ENCODE results near the gene ANKRD13A. TPM values are rescaled to one million over a fixed set of nuclear protein-coding genes. Genes with fewer than 3 reads are reported as not detected.

The ANKRD13A gene
- total RNA-seq, result 10 to 100 TPM; 53.3 to 82.8 (median 67.0) TPM
- 10 to 100 TPM; 33.4 to 57.0 TPM for polyA plus RNA-seq
- 93.4 reads per million, percentile 83 among the genes with 10 or more reads in this experiment for total RNA-seq

DNA sequence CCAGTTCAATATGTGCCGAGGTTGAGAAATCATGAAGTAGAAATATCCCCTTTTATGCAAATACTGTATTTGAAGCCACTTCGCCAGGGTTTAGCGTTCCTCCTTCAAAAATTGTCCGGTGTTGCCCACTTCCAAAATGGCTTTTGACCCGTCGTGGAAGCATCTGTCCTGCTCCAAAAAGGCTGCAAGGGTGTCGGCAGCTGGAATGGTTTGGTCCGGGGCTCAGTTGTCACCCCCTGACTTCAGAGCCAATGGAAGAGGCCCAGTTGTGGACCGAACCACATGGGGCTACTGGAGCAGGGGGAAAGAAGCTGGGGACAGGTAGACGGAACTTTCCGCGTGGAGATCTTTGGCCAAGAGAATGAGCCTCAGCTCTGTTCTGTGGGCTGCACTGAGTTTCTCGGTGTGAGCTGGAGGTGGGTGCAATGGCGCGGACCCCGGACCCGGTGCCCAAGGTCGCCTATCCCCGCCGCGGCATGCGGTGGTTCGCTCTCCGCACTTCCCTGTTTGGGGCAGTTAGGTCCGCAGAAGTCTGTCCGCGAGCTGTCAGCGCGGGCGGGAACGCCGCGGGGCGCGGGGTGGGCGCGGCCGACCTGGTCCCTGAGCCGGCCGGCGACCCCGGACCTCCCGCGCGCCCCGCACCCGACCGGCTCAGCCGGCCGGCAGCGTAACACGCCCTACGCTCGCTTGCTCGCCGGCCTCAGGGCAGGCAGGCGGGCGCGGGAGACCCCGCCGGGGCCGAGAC is at the start of gene ANKRD13A:
ANKRD13A (plus strand) TSS at position 527 of the 745 bp plus-strand sequence. CDS start 259 bp downstream, outside the sequence.
- Mint-ChIP-seq H3K4me1 (peaks cover 32 to 78% (median 65%) of the 10 kb centered on the region in 7 donors), H3K27ac (peak within 1 kb of the TSS; percentile 94 to 100 (median 98))

DNA sequence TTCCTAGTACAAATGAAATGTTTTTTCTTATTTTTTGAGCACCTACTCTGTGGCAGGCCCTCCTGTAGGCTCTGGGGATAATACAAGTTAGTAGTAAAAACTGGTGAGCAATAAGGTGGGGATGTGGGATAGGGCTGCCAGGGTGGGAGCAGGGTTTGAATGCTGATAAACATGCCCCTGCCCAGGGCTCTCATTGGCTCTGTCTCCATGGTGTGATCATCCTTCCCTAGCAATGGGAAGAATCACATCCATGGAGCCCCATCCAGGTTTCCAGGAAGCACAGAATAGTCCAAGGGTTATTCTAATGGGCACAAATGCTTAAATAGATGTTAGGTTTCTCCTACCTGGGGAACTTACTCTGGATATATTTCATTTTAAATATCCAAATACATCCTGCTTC is 48.6 kb upstream of the ANKRD13A start:
- ChIA-PET POLR2A (no interaction called here), CTCF (no interaction called here)
- intact Hi-C loops (cut with micrococcal nuclease), result no loop called here
- H3K27me3 Mint-ChIP-seq, result no peaks in the 10 kb centered on the region
- H3K4me3 Mint-ChIP-seq, result no peak overlapping the region
- Histone ChIP-seq H3K4me3 (ENCODE audit: low read length) (no peak overlapping the region), H3K9me3 (ENCODE audit: control insufficient read depth in 2 of 3, low read length in 3 of 3) (no peaks in the 10 kb centered on the region), H3K36me3 (ENCODE audit: control insufficient read depth in 2 of 3, insufficient read depth in 3 of 3, low read length in 3 of 3) (peaks cover 20 to 64% (median 36%) of the 10 kb centered on the region in 3 experiments), H3K27me3 (ENCODE audit: control insufficient read depth in 2 of 2, insufficient read depth in 2 of 2, low read length in 2 of 2) (no peaks in the 10 kb centered on the region), H3K27ac (ENCODE audit: low read depth, low read length) (no peak overlapping the region), H3K4me1 (ENCODE audit: control insufficient read depth in 2 of 2, insufficient read depth in 2 of 2, low read length in 2 of 2) (peaks cover 0 to 17% of the 10 kb centered on the region in 2 donors)
- H3K9me3 Mint-ChIP-seq, result peaks cover 0 to 1% (median 0%) of the 10 kb centered on the region in 11 donors
- ATAC-seq, result no peak
- peak overlapping the region in 3 of 9 donors; percentile 21 to 46 (median 32) for H3K27ac Mint-ChIP-seq
- H3K4me1 Mint-ChIP-seq, result peaks cover 25 to 46% (median 35%) of the 10 kb centered on the region in 7 donors
- DNase-seq, result no peak
- peaks cover 30 to 58% (median 41%) of the 10 kb centered on the region in 5 donors for H3K36me3 Mint-ChIP-seq

More for the DNA sequence above, at the start of gene ANKRD13A:
- Histone ChIP-seq H3K4me1 (ENCODE audit: control insufficient read depth in 2 of 2, insufficient read depth in 2 of 2, low read length in 2 of 2) (peaks cover 20 to 23% of the 10 kb centered on the region in 2 donors), H3K27ac (ENCODE audit: low read depth, low read length) (peak within 1 kb of the TSS; percentile 80), H3K9me3 (ENCODE audit: control insufficient read depth in 2 of 3, low read length in 3 of 3) (no peaks in the 10 kb centered on the region), H3K27me3 (ENCODE audit: control insufficient read depth in 2 of 2, insufficient read depth in 2 of 2, low read length in 2 of 2) (no peaks in the 10 kb centered on the region), H3K36me3 (ENCODE audit: control insufficient read depth in 2 of 3, insufficient read depth in 3 of 3, low read length in 3 of 3) (peaks cover 0 to 5% (median 0%) of the 10 kb centered on the region in 3 experiments), H3K4me3 (ENCODE audit: low read length) (peak within 1 kb of the TSS; percentile 85)
- ChIA-PET POLR2A (interaction anchor here (1.1 to 2.5 kb wide), 6 partner anchors 13 to 432 kb away, joined by 3 to 9 read pairs (median 4); partner anchors contain the start of gene TCHP), CTCF (interaction anchor here (0.5 to 1.1 kb wide), 3 partner anchors 8 to 74 kb away, joined by 3 read pairs; no protein-coding TSS in a partner anchor)
- peak within 1 kb of the TSS; percentile 86 to 100 (median 99) for H3K4me3 Mint-ChIP-seq
- H3K36me3 Mint-ChIP-seq, result peaks cover 0 to 13% (median 0%) of the 10 kb centered on the region in 5 donors
- DNase-seq, result peak; percentile 75 to 93 (median 89)
- no peaks in the 10 kb centered on the region for H3K27me3 Mint-ChIP-seq
- intact Hi-C loops (cut with micrococcal nuclease), result loop anchor here (1.0 to 10.0 kb wide), 17 partner anchors 16 to 1437 kb away; partner anchors contain the start of genes FAM222A (in 2 of the 2), TCHP (in 2 of the 2), ATP2A2 (in 1 of the 2) and CORO1C (in 1 of the 2)
- no peaks in the 10 kb centered on the region for H3K9me3 Mint-ChIP-seq
- peak; percentile 87 for ATAC-seq

GRCh38 chr12:109951136-109951535 is 48.1 kb upstream of the ANKRD13A start:
- Mint-ChIP-seq H3K4me3 (no peak overlapping the region), H3K4me1 (peaks cover 24 to 46% (median 34%) of the 10 kb centered on the region in 7 donors), H3K9me3 (peaks cover 0 to 1% (median 0%) of the 10 kb centered on the region in 11 donors), H3K27me3 (no peaks in the 10 kb centered on the region), H3K27ac (peak overlapping the region in 5 of 9 donors; percentile 0 to 32 (median 17)), H3K36me3 (peaks cover 30 to 59% (median 42%) of the 10 kb centered on the region in 5 donors)
- ChIA-PET CTCF (interaction anchor here (0.6 kb wide), 1 partner anchor 83 kb away, joined by 4 read pairs; no protein-coding TSS in a partner anchor), POLR2A (no interaction called here)
- H3K9me3 ChIP-seq (ENCODE audit: control insufficient read depth in 2 of 3, low read length in 3 of 3), result no peaks in the 10 kb centered on the region
- no peaks in the 10 kb centered on the region for H3K27me3 ChIP-seq (ENCODE audit: control insufficient read depth in 2 of 2, insufficient read depth in 2 of 2, low read length in 2 of 2)
- H3K4me3 ChIP-seq (ENCODE audit: low read length), result no peak overlapping the region
- H3K4me1 ChIP-seq (ENCODE audit: control insufficient read depth in 2 of 2, insufficient read depth in 2 of 2, low read length in 2 of 2), result peaks cover 0 to 17% of the 10 kb centered on the region in 2 donors
- no peak for ATAC-seq
- intact Hi-C loops (cut with micrococcal nuclease), result no loop called here
- no peak overlapping the region for H3K27ac ChIP-seq (ENCODE audit: low read depth, low read length)
- peaks cover 21 to 66% (median 36%) of the 10 kb centered on the region in 3 experiments for H3K36me3 ChIP-seq (ENCODE audit: control insufficient read depth in 2 of 3, insufficient read depth in 3 of 3, low read length in 3 of 3)
- no peak for DNase-seq

DNA sequence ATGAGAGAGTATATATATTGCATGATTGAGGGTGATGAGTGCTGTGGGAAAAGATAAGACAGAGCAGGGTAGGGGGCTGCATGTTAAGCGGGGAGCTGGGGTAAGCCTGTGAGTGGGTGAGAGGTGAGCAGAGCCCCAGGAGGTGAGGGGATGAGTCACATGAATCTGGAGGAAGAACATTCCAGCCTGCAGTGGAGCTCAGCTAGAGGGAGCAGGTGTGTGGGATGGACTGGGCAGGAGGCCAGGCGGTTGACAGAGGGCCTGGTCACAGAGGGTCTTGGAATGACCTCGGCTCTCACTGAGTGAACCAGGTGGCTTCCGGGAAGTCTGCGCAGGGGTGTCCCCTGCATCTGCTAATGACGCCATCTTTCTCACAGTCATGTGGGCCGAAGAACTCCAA is 47.5 kb upstream of the ANKRD13A start:
- H3K27me3 Mint-ChIP-seq, result no peaks in the 10 kb centered on the region
- peaks cover 23 to 68% (median 36%) of the 10 kb centered on the region in 3 experiments for H3K36me3 ChIP-seq (ENCODE audit: control insufficient read depth in 2 of 3, insufficient read depth in 3 of 3, low read length in 3 of 3)
- H3K27ac Mint-ChIP-seq, result peak overlapping the region in 4 of 9 donors; percentile 17 to 91 (median 22)
- ATAC-seq, result no peak
- H3K4me1 ChIP-seq (ENCODE audit: control insufficient read depth in 2 of 2, insufficient read depth in 2 of 2, low read length in 2 of 2), result peaks cover 0 to 13% of the 10 kb centered on the region in 2 donors
- H3K36me3 Mint-ChIP-seq, result peaks cover 27 to 60% (median 41%) of the 10 kb centered on the region in 5 donors
- no peak overlapping the region for H3K4me3 Mint-ChIP-seq
- no peak overlapping the region for H3K27ac ChIP-seq (ENCODE audit: low read depth, low read length)
- peaks cover 0 to 1% (median 0%) of the 10 kb centered on the region in 11 donors for H3K9me3 Mint-ChIP-seq
- intact Hi-C loops (cut with micrococcal nuclease), result no loop called here
- H3K4me1 Mint-ChIP-seq, result peaks cover 18 to 40% (median 27%) of the 10 kb centered on the region in 7 donors
- no peaks in the 10 kb centered on the region for H3K27me3 ChIP-seq (ENCODE audit: control insufficient read depth in 2 of 2, insufficient read depth in 2 of 2, low read length in 2 of 2)
- no peaks in the 10 kb centered on the region for H3K9me3 ChIP-seq (ENCODE audit: control insufficient read depth in 2 of 3, low read length in 3 of 3)
- H3K4me3 ChIP-seq (ENCODE audit: low read length), result no peak overlapping the region
- DNase-seq, result no peak
- ChIA-PET POLR2A (interaction anchor here (0.7 kb wide), 1 partner anchor 94 kb away, joined by 3 read pairs; no protein-coding TSS in a partner anchor), CTCF (interaction anchor here (1.3 kb wide), 1 partner anchor 99 kb away, joined by 3 read pairs; no protein-coding TSS in a partner anchor)

GRCh38 chr12:109952160-109952858 is 46.9 kb upstream of the ANKRD13A start:
- H3K4me3 Mint-ChIP-seq, result no peak overlapping the region
- no peaks in the 10 kb centered on the region for H3K27me3 Mint-ChIP-seq
- H3K4me1 ChIP-seq (ENCODE audit: control insufficient read depth in 2 of 2, insufficient read depth in 2 of 2, low read length in 2 of 2), result peaks cover 0 to 7% of the 10 kb centered on the region in 2 donors
- ChIA-PET POLR2A (interaction anchor here (0.7 kb wide), 1 partner anchor 93 kb away, joined by 3 read pairs; no protein-coding TSS in a partner anchor), CTCF (interaction anchor here (1.1 to 1.3 kb wide), 2 partner anchors 99 to 107 kb away, joined by 3 read pairs; no protein-coding TSS in a partner anchor)
- H3K27me3 ChIP-seq (ENCODE audit: control insufficient read depth in 2 of 2, insufficient read depth in 2 of 2, low read length in 2 of 2), result no peaks in the 10 kb centered on the region
- no peaks in the 10 kb centered on the region for H3K9me3 ChIP-seq (ENCODE audit: control insufficient read depth in 2 of 3, low read length in 3 of 3)
- peak; percentile 38 for ATAC-seq
- peaks cover 0 to 1% (median 0%) of the 10 kb centered on the region in 11 donors for H3K9me3 Mint-ChIP-seq
- peaks cover 23 to 67% (median 36%) of the 10 kb centered on the region in 3 experiments for H3K36me3 ChIP-seq (ENCODE audit: control insufficient read depth in 2 of 3, insufficient read depth in 3 of 3, low read length in 3 of 3)
- H3K27ac ChIP-seq (ENCODE audit: low read depth, low read length), result no peak overlapping the region
- peak overlapping the region in 7 of 9 donors; percentile 1 to 51 (median 19) for H3K27ac Mint-ChIP-seq
- no peak overlapping the region for H3K4me3 ChIP-seq (ENCODE audit: low read length)
- intact Hi-C loops (cut with micrococcal nuclease), result no loop called here
- peaks cover 12 to 34% (median 22%) of the 10 kb centered on the region in 7 donors for H3K4me1 Mint-ChIP-seq
- DNase-seq, result no peak
- peaks cover 24 to 58% (median 36%) of the 10 kb centered on the region in 5 donors for H3K36me3 Mint-ChIP-seq

GRCh38 chr12:109952873-109953272 is 46.4 kb upstream of the ANKRD13A start:
- intact Hi-C loops (cut with micrococcal nuclease), result no loop called here
- POLR2A ChIA-PET, result no interaction called here
- peaks cover 23 to 64% (median 36%) of the 10 kb centered on the region in 3 experiments for H3K36me3 ChIP-seq (ENCODE audit: control insufficient read depth in 2 of 3, insufficient read depth in 3 of 3, low read length in 3 of 3)
- ATAC-seq, result no peak
- Mint-ChIP-seq H3K27me3 (no peaks in the 10 kb centered on the region), H3K27ac (peak overlapping the region in 5 of 9 donors; percentile 13 to 69 (median 26)), H3K9me3 (peaks cover 0 to 1% (median 0%) of the 10 kb centered on the region in 11 donors), H3K4me1 (peaks cover 6 to 29% (median 16%) of the 10 kb centered on the region in 7 donors), H3K4me3 (no peak overlapping the region), H3K36me3 (peaks cover 24 to 54% (median 36%) of the 10 kb centered on the region in 5 donors)
- no peak for DNase-seq
- H3K4me1 ChIP-seq (ENCODE audit: control insufficient read depth in 2 of 2, insufficient read depth in 2 of 2, low read length in 2 of 2), result peaks cover 0 to 1% of the 10 kb centered on the region in 2 donors
- H3K27me3 ChIP-seq (ENCODE audit: control insufficient read depth in 2 of 2, insufficient read depth in 2 of 2, low read length in 2 of 2), result no peaks in the 10 kb centered on the region
- no peaks in the 10 kb centered on the region for H3K9me3 ChIP-seq (ENCODE audit: control insufficient read depth in 2 of 3, low read length in 3 of 3)
- CTCF ChIA-PET, result interaction anchor here (1.1 to 1.3 kb wide), 2 partner anchors 100 to 108 kb away, joined by 3 read pairs; no protein-coding TSS in a partner anchor
- no peak overlapping the region for H3K27ac ChIP-seq (ENCODE audit: low read depth, low read length)
- no peak overlapping the region for H3K4me3 ChIP-seq (ENCODE audit: low read length)
